DMS 273 (cell line): ENCODE measurements around the gene ACBD6.
"Not testable (repeated sequence)": the region's sequence is repeated elsewhere in the genome, so short reads cannot be mapped to it uniquely, and the experiment has no call there.

ENCODE experiments used
- DNase-seq: peaks from one replicate; lab custom pipeline; 2025; ENCODE audit not compliant: unreplicated experiment; lab: John Stamatoyannopoulos, UW

Gene ACBD6

DNA sequence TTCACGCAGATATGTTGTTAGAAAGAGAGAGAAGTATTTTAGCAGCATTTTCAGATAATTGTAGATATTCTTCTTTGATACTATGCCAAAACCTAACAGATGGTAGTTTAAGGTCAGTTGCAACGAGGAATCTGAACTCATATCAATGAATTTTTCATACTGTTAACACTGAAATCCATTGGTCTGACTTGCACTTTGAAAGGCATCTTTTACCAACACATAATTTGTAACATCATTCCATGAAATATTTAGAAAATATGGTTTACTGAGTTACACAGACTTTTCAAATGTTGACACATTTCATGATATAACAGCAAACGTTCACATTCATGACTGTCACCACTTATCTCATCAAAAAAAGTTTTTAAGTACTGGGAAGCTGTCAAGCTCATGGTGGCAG, 4.6 kb downstream of the ACBD6 start:
- peak; percentile 25 for DNase-seq

DNA sequence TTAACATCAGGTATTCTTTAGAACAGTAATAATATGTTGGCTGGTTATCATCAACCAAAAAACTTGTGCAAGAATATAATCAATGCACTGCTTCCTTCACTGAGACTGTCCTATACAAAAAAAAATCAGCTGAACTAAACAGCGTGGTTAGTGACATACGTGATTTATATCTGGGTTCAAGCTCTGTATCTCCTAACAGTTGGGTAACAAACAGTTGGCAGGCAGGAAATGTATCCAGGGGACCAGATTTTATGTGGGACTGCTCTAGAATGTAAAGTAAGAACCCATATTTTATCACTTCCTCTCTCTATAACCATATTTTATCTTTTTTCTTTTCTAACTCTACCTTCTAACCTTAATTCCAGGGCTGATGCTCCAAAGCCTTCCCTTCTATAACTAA, 8.0 kb downstream of the ACBD6 start:
- DNase-seq = no peak

DNA sequence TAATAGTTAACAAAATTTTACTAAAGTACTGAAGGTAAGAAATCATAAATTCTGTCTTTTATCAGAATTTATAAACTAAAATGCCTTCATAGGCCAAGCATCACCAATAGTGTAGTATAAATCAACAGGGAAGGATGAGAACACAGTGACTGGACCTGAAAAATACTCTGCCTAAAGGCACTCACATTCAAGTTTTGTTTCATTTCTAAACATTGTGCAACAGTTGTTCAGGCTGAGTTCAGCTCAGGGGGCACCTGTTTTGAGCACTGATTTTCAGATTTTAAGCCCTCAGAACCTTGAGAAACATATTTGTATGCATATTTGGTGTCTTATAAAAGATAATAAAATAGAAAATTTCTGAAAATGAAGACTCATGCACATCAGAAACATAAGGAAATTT, 12.4 kb downstream of the ACBD6 start:
- DNase-seq = no peak

DNA sequence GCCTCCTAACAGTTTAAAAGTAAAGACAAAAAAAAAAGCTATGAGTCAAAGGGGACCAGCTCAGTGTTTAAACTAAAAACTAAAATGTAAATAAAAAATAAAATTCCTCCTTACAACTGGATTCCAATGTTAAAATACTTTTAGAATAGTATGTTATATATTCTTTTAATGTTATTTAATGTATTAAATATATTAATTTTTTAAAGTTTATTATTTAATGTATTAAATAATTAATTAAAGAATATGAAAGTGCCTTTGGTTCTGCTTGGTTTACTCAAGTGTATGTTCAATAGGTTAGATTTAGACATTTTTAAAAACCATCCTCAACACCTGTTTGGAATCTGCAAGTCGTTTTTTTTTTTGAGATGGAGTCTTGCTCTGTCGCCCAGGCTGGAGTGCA, 13.1 kb downstream of the ACBD6 start:
- DNase-seq = no peak

DNA sequence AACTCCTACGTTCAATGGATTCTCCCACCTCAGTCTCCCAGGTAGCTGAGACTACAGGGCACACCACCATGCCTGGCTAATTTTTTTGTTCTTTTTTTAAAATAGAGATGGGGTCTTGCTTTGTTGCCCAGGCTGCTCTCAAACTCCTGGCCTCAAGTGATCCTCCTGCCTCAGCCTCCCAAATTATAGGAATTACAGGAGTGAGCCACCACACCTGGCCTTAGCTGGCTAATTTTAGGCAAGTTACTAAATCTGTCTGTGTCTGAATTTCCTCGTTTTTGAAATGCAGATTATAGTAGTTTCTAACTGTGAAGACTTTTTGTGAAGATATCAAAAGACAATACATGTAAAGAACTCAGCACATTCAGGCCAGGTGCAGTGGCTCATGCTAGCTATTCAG, 13.7 kb downstream of the ACBD6 start:
- DNase-seq = no peak

DNA sequence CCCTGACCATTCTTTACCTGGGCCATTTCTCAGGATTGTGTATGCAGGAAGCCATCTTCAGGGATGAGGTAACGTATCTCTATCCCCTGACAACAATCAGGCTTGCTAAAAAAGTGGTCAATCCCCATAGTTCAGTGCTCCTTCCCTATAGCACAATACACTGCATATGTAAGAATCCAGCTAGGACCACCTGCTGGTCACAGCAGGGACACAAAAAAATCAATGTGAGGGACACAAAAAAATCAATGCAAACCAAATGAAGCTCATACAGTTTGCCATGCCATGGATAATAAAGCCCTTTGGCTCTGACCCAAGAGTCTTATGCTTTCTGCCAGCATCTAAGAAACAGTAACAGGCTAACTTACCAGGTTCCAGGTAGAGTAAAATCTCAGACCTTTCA, 16.3 kb downstream of the ACBD6 start:
- no peak for DNase-seq

DNA sequence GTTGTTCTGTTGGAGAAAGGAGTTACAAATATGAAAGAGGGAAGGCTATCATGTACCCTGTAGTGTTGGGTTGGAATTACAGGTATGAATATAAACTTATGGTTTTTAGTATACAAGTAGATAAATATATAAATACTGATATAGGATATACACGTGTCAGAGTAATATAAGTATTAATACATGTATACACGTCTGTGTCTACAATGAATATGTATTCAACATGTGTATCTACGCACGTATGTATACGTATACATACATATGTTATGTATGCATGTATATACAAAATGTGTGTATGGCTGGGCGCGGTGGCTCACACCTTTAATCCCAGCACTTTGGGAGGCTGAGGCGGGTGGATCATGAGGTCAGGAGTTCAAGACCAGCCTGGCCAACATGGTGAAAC, 17.9 kb downstream of the ACBD6 start:
- no peak for DNase-seq

DNA sequence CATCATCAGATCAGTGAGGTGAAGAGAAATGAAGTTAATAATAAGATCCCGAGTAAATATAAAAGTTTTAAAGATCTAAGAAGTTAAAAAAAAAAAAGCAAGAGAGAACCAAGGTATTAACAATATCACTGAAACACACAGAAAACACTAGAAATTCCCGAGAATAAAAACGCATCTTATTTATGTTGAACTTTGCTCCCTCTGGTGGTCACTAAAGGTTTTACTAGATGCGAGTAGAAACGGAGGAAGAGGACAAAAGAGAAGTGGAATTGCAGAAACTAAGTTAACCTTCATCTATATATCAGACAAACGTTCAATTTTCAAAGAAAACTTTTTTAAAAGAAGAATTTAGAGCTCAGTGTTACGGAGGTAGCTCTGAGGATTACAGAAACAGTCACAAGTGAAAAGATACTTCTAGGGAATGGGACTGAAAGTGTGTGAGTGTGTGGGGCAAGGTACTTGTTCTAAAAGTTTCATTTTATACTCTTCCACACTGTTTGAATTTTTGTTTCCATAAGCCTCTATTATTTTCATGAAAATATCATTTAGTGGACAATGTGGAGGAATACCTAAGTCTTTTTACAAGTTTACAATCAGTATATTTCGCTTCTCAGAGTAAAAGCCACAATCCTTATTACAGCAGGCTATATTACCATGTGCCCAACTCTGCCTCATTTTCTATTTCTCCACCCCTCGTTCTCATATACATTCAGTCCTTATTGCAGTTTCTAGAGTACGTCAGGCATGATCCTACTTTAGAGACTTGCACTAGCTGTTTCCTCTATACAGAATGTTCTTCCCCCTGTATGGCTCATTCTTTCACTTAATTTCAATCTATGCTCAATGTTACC, 19.7 kb downstream of the ACBD6 start:
- peak; percentile 82 for DNase-seq

DNA sequence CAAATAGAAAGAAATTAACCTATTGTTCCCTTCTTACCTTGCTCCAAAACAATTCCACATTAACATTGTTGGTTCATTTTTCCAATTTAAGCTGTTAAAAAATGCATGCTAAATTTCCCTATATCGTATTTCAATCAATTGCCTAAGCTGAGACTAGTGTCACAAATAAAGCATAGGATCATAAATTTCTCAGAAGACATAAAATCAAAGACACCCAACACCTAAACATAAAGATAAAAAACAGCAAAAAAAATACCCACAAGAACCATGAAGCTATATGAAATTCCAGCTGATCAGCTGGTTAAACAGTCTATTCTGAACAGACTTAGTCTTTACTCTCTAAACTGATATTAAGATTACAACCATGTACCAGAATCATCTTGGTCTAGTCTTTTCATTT, 32.3 kb downstream of the ACBD6 start:
- no peak for DNase-seq

DNA sequence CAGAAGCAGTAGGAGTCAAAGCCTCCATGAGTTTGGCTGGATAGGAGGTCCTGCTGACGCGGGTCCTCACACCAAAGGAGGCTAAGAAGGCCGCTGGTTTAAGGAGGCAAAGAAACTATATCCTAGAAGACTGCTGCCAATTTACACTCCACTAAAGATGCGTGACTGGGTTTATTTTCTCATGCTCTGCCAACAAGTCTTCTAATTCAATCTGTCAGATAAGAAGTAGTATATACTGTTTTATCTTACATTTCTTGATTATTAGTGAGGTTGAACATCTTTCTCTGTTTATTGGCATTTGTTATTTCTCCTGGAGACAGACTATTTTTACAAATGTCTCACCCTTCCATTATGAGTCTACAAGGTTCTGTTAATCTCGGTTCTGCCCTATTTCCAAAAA, 34.1 kb downstream of the ACBD6 start:
- no peak for DNase-seq

DNA sequence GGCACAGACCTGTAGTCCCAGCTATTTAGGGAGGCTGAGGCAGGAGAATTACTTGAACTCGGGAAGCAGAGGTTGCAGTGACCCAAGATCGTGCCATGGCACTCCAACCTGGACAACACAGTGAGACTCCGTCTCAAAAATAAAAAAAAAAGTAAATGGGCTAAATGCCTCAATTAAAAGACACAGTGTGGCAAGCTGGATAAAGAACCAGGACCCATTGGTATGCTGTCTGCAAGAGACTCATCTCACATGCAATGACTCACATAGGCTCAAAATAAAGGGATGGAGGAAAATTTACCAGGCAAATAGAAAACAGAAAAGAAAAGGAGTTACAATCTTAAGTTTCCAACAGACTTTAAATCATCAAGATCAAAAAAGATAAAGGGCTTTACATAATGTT, 40.3 kb downstream of the ACBD6 start:
- no peak for DNase-seq

DNA sequence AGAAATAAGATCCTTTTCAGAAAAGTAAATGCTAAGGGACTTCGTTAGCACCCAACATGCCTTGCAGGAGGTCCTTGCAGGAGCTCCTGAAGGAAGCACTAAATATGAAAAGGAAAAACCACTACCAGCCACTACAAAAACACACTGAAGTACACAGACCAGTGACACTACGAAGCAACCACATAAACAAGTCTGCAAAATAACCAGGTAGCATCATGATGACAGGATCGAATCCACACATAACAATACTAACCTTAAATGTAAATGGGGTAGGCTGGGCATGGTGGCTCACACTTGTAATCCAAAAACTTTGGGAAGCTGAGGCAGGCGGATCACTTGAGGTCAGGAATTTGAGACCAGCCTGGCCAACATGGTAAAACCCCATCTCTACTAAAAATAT, 40.7 kb downstream of the ACBD6 start:
- DNase-seq = not testable (repeated sequence)

DNA sequence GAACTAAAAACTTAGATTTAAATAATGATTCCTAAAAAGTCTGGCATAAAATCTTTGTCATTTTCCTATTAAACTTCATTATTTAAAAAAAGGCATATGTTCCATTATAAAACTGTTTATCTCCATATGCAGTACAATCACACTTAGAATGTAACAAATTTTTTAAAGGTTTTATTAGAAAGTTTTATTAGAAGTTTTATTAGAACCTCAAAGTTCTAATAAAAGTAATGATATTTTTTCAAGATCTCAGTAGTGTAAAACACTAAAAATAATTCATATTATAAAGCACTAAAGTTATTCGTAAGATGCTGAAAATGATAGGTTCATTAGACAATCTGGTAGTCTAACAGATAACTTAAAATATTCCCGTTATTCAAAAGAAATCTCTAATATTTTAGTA, 43.6 kb downstream of the ACBD6 start:
- no peak for DNase-seq

DNA sequence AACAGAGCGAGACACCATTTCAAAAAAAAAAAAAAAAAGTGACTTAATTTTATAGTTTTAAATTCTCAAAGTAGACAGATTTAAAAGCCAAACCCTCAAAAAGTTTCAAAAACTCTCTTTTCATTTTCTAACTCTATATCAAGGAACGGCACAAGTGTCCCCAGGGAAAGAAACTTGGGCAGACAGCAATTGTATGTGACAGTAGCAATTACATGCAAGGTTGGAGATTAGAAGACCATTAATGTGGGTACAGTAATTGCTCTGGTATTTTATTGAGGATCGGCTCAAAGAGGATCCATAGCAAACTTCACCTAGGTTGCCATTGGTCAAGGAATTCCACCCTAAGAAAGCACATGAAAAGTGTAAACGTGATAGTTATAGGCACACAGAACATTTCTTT, 46.2 kb downstream of the ACBD6 start:
- DNase-seq = no peak

DNA sequence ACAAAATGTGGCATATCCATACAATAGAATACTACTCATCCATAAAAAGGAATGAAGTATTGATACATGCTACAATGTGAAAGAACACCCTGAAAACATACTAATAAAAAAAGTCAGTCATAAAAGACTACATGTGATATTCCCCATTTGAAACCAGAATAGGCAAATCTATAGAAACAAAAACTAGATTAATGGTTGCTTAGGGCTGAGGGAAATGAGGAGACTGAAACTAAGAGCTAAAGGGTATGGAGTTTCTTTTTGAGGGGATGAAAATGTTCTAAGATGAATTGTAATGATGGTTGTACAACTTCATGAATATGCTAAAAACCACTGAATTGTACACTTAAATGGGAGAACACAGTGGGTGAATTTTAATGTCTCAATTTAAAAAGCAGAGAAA, 50.9 kb downstream of the ACBD6 start:
- DNase-seq = no peak

DNA sequence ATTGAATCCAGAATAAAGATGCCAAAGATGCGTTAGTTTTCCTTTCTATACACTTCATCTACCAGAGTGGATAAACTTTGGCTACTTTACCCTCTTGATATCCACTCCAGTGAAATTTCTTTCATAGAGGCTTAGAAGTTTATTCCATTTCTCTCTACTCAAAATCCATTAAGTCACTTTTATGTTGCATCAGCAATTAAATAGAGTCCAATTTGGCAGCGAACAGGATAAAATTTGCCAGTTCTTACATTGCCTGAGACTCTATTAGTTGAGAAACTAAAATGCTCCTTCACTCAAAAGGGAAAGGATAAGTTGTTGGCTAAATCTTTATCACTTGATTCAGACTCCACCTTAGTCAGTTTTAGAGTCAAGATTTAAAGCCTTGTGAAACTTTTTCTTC, 57.9 kb downstream of the ACBD6 start:
- DNase-seq = no peak

DNA sequence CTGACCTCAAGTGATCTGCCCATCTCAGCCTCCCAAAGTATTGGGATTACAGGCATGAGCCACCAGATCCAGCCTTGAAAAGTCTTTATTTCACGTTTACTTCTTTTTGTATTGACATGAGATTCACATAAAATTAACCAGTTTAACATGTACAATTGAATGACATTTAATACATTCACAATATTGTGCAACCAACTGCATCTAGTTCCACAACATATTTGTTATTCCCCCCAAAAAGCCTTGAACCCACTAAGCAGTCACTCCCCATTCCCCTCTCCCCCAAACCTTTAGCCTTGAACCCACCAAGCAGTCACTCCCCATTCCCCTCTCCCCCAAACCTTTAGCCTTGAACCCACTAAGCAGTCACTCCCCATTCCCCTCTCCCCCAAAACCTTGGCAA, 62.0 kb downstream of the ACBD6 start:
- no peak for DNase-seq

DNA sequence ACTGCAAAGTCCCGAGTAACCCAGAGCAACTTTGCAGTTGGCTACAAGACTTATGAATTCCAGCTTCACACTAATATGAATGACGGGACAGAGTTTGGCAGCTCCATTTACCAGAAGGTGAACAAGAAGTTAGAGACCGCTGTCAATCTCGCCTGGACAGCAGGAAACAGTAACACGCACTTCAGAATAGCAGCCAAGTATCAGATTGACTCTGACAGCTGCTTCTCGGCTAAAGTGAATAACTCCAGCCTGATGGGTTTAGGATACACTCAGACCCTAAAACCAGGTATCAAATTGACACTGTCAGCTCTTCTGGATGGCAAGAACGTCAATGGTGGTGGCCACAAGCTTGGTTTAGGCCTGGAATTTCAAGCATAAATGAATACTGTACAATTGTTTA, 66.8 kb downstream of the ACBD6 start:
- DNase-seq = no peak

DNA sequence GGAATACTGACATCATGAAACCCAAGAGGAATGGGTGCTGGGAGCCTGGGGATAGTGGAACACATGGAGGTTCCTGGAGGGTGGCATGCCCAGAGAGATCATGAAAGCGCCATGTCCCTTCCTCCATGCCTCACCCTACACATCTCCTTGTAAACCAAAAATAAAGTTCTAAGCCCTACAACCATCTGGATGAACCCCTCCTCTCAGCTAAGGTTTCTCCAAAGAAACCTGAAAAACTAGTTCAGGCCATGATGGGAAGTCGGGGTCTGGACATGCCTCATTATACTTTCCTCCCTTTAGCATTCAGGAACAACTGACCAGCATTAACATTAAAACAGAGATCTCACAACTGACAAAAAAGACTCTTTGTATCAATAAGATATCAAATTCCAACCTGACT, 68.5 kb downstream of the ACBD6 start:
- no peak for DNase-seq

DNA sequence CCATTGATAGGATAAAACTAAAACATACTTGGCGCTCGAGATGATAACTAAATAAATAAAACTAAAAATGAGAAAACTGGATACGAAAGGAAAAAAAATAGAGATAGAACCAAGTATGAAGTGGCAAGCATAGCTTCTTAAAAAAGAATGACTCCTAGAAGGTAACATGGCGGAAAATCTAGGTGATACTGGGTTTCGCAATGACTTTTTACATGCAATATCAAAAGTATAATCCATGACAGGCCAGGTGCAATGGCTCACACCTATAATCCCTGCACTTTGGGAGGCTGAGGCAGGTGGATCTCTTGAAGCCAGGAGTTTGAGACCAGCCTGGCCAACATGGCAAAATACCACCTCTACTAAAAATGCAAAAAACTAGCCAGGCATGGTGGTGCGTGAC, 70.7 kb downstream of the ACBD6 start:
- DNase-seq = no peak

DNA sequence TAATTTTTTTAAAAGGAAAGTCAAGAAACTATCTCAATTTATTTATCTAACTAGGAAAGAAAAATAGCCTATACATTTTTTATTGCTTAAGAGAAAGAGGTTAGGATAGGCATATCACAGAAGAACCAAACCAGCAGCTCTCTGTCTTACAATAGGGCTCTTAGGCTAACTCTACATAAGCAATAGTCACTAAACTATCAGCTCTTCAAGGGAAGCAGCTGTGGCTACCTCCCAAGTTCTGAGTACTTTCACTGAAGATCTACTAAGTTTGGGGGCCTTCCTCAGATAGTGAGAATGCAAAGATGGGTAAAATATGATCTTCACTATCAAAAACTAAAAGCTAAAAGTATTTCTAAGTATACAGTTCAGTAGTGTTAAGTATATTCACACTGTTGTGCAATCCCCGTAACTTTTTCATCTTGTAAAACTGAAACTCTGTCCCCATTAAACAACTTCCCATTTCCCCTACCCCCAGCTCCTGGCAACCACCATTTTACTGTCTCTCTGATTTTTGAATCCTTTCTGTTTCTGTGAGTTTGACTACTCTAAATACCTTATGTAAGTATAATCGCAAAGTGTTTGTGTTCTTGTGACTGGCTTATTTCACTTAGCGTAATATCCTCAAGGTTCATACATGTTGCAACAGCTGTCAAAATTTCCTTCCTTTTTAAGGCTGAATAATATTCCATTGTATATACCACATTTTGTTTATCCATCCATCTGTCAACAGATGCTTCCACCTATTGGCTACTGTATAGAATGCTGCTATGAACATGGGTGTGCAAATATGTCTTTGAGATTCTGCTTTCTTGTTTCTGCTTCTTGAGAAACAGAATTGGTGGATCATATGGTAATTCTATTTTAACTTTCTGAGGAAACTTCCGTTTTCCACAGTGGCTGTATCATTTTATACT, 73.3 kb downstream of the ACBD6 start:
- DNase-seq = no peak

DNA sequence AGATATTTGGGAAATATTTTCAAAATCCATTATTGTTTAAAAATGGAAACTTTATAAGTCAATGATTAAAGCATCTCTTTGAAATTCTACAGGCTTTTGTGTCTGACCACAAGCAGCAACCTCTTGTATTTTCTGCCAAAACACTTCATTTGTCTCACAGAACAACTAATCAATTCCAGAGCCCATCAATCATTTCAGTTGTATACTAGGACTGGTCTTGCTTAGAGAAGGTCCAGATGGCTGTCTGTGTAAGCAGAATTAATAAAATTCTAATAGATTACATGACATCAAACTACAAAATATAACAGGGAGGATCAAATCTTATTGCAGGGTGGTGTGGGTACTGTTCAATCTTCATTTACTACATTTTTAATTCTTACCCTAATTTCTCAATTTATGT, 76.4 kb downstream of the ACBD6 start:
- DNase-seq = no peak
